ENCODE results near the gene MTUS2. TPM values are rescaled to one million over a fixed set of nuclear protein-coding genes. Genes with fewer than 3 reads are reported as not detected.

Gene MTUS2
- total and polyA plus RNA-seq, 2 donors from 2014 or later, result 0.06 to 0.22 TPM

GRCh38 chr13:29439601-29440388 is 619.7 kb downstream of the MTUS2 start:
- Histone ChIP-seq H3K9ac (ENCODE audit: low read length in 3 of 3) (no peak overlapping the region), H3K27me3 (ENCODE audit: control insufficient read depth, insufficient read depth, low read length) (no peaks in the 10 kb centered on the region), H3K9me3 (ENCODE audit: control insufficient read depth in 2 of 3, insufficient read depth in 1 of 3, low read length in 3 of 3) (no peaks in the 10 kb centered on the region), H3K4me1 (ENCODE audit: control insufficient read depth in 2 of 3, insufficient read depth in 2 of 3, low read depth in 1 of 3, low read length in 3 of 3) (no peaks in the 10 kb centered on the region), H3K27ac (ENCODE audit: low read depth in 2 of 2, low read length in 2 of 2) (no peak overlapping the region), H3K4me3 (ENCODE audit: low read length in 3 of 3) (no peak overlapping the region), H3K36me3 (ENCODE audit: control insufficient read depth in 2 of 3, insufficient read depth in 3 of 3, low read length in 3 of 3) (no peaks in the 10 kb centered on the region)
- FAIRE-seq (no peak), DNase-seq (no peak)
- TF ChIP-seq CTCF (IDR thresholded peaks at IDR 0.05; ENCODE audit: borderline replicate concordance, extremely low read depth, insufficient read depth), result no peak
- intact Hi-C loops (cut with DNase I), result no loop called here

GRCh38 chr13:29441306-29441705 is 621.2 kb downstream of the MTUS2 start:
- no peaks in the 10 kb centered on the region for H3K27me3 ChIP-seq (ENCODE audit: control insufficient read depth, insufficient read depth, low read length)
- H3K27ac ChIP-seq (ENCODE audit: low read depth in 2 of 2, low read length in 2 of 2), result no peak overlapping the region
- no peaks in the 10 kb centered on the region for H3K4me1 ChIP-seq (ENCODE audit: control insufficient read depth in 2 of 3, insufficient read depth in 2 of 3, low read depth in 1 of 3, low read length in 3 of 3)
- no peaks in the 10 kb centered on the region for H3K9me3 ChIP-seq (ENCODE audit: control insufficient read depth in 2 of 3, insufficient read depth in 1 of 3, low read length in 3 of 3)
- intact Hi-C loops (cut with DNase I), result no loop called here
- FAIRE-seq, result no peak
- H3K9ac ChIP-seq (ENCODE audit: low read length in 3 of 3), result no peak overlapping the region
- no peaks in the 10 kb centered on the region for H3K36me3 ChIP-seq (ENCODE audit: control insufficient read depth in 2 of 3, insufficient read depth in 3 of 3, low read length in 3 of 3)
- DNase-seq, result no peak
- no peak for TF ChIP-seq CTCF (IDR thresholded peaks at IDR 0.05; ENCODE audit: borderline replicate concordance, extremely low read depth, insufficient read depth)
- H3K4me3 ChIP-seq (ENCODE audit: low read length in 3 of 3), result no peak overlapping the region

GRCh38 chr13:29446016-29446415 is 625.9 kb downstream of the MTUS2 start:
- no peak overlapping the region for H3K4me3 ChIP-seq (ENCODE audit: low read length in 3 of 3)
- no peak for FAIRE-seq
- no peaks in the 10 kb centered on the region for H3K4me1 ChIP-seq (ENCODE audit: control insufficient read depth in 2 of 3, insufficient read depth in 2 of 3, low read depth in 1 of 3, low read length in 3 of 3)
- no peak overlapping the region for H3K9ac ChIP-seq (ENCODE audit: low read length in 3 of 3)
- H3K27ac ChIP-seq (ENCODE audit: low read depth in 2 of 2, low read length in 2 of 2), result no peak overlapping the region
- no peaks in the 10 kb centered on the region for H3K36me3 ChIP-seq (ENCODE audit: control insufficient read depth in 2 of 3, insufficient read depth in 3 of 3, low read length in 3 of 3)
- no peaks in the 10 kb centered on the region for H3K27me3 ChIP-seq (ENCODE audit: control insufficient read depth, insufficient read depth, low read length)
- DNase-seq, result no peak
- intact Hi-C loops (cut with DNase I), result no loop called here
- no peak for TF ChIP-seq CTCF (IDR thresholded peaks at IDR 0.05; ENCODE audit: borderline replicate concordance, extremely low read depth, insufficient read depth)
- no peaks in the 10 kb centered on the region for H3K9me3 ChIP-seq (ENCODE audit: control insufficient read depth in 2 of 3, insufficient read depth in 1 of 3, low read length in 3 of 3)

Data from kidney (tissue), 14 donors.